ENCODE data around the gene FOXJ3. TPM values are rescaled to one million over a fixed set of nuclear protein-coding genes. Genes with fewer than 3 reads are reported as not detected.

FOXJ3 gene
- total and polyA plus RNA-seq, 2 of the 8 experiments (the other 6 are each of a cell fraction or from before 2014, with no cell fraction given): 48.6 to 51.9 TPM

DNA sequence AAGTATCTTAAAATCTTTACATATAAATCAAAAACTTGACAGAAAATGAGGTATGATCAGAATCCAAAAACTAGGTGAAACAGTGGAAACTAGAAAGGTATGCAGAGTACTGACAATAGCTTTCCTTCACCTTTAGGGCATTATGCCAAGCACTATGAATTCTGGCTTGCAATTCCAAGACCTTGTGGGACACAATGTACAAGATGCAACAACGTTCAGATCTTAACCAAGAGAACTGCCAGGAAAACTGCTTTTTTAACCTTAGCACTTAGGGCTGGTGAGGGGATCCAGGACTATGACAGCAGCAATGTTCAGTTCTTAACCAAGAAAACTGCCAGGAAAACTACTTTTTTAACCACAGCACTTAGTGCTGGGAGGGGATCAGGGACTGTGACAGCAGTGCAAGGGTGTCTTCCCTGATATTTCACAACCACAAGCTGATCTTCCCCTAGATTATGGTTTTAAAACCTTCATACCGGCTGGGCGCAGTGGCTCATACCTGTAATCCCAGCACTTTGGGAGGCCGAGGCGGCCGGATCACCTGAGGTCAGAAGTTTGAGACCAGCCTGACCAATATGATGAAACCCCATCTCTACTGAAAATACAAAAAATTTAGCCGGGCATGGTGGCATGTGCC, 22.3 kb downstream of the FOXJ3 start:
- Histone ChIP-seq H3K27ac (ENCODE audit: low read depth, low read length) (no peak overlapping the region), H3K79me2 (ENCODE audit: control insufficient read depth in 1 of 2, insufficient read depth in 2 of 2, low read length in 2 of 2) (peaks cover 16 to 92% of the 10 kb centered on the region in 2 experiments)
- TF ChIP-seq, protein P1, sequence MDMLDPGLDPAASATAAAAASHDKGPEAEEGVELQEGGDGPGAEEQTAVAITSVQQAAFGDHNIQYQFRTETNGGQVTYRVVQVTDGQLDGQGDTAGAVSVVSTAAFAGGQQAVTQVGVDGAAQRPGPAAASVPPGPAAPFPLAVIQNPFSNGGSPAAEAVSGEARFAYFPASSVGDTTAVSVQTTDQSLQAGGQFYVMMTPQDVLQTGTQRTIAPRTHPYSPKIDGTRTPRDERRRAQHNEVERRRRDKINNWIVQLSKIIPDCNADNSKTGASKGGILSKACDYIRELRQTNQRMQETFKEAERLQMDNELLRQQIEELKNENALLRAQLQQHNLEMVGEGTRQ (IDR thresholded peaks at IDR 0.05; ENCODE audit: low read length): no peak
- TF ChIP-seq GABPA (IDR thresholded peaks at IDR 0.05; ENCODE audit: borderline replicate concordance, insufficient read depth, low read length) (no peak), KDM5A (IDR thresholded peaks at IDR 0.05; ENCODE audit: low read length) (no peak), CHD2 (IDR thresholded peaks at IDR 0.05; ENCODE audit: low read length) (no peak), RAD21 (IDR thresholded peaks at IDR 0.05 in 1 of 2, conservative IDR thresholded peaks at IDR 0.05 in 1 of 2; ENCODE audit: low read depth in 2 of 2, low read length in 2 of 2) (no peak), TBP (IDR thresholded peaks at IDR 0.05; ENCODE audit: low read depth, low read length) (no peak), TCF12 (IDR thresholded peaks at IDR 0.05; ENCODE audit: low read depth, low read length) (no peak), JUN (IDR thresholded peaks at IDR 0.05; ENCODE audit: low read depth, low read length) (no peak), ASH2L (IDR thresholded peaks at IDR 0.05; ENCODE audit: low read length) (no peak), MAFK (IDR thresholded peaks at IDR 0.05; ENCODE audit: low read depth, low read length) (no peak), BCL11A (IDR thresholded peaks at IDR 0.05; ENCODE audit: low read depth in 2 of 2, low read length in 2 of 2) (no peak), EZH2 (IDR thresholded peaks at IDR 0.05; ENCODE audit: low read depth, low read length, severe bottlenecking) (no peak)

More for the DNA sequence above, 22.3 kb downstream of the FOXJ3 start:
- no peak for FAIRE-seq
- Histone ChIP-seq H3K9me3 (ENCODE audit: insufficient read depth in 2 of 2, low read depth in 1 of 2, low read length in 1 of 2) (no peaks in the 10 kb centered on the region), H2BK120ac (replicated peaks; ENCODE audit: low read depth, low read length) (no peak overlapping the region), H3K14ac (ENCODE audit: insufficient read length) (no peak overlapping the region), H2BK12ac (ENCODE audit: low read depth, low read length) (no peak overlapping the region), H3K4ac (replicated peaks; ENCODE audit: insufficient read length, low read depth, low read length) (no peak overlapping the region), H3K27me3 (replicated peaks in 1 of 4; ENCODE audit: control insufficient read depth in 3 of 4, extremely low read depth in 1 of 4, insufficient read depth in 3 of 4, low read length in 3 of 4) (no peaks in the 10 kb centered on the region), H2AK5ac (ENCODE audit: low read depth, low read length) (no peak overlapping the region), H3K4me1 (replicated peaks in 1 of 4; ENCODE audit: control insufficient read depth in 3 of 4, insufficient read depth in 4 of 4, low read length in 3 of 4) (no peaks in the 10 kb centered on the region; a peak in 2 of 7 replicates), H2AFZ (ENCODE audit: low read length) (no peak overlapping the region), H4K5ac (ENCODE audit: insufficient read length, low read depth, low read length) (no peak overlapping the region), H3K9ac (replicated peaks in 1 of 4; ENCODE audit: extremely low read depth in 1 of 4, low read depth in 3 of 4, low read length in 3 of 4) (no peak overlapping the region), H3K56ac (replicated peaks; ENCODE audit: insufficient read length, low read depth, low read length) (no peak overlapping the region), H3K36me3 (ENCODE audit: control insufficient read depth in 2 of 4, insufficient read depth in 4 of 4, low read length in 3 of 4) (no peaks in the 10 kb centered on the region), H4K8ac (ENCODE audit: extremely low read depth, insufficient read depth, low read length) (no peak overlapping the region), H2BK15ac (ENCODE audit: low read length) (no peak overlapping the region), H3K18ac (ENCODE audit: extremely low read depth, low read length) (no peak overlapping the region), H3K23ac (ENCODE audit: insufficient read length) (no peak overlapping the region), H3K4me3 (ENCODE audit: extremely low read depth in 1 of 4, insufficient read depth in 2 of 4, low read depth in 3 of 4, low read length in 4 of 4) (no peak overlapping the region), H4K91ac (replicated peaks; ENCODE audit: insufficient read length, low read length) (no peak overlapping the region), H3K4me2 (ENCODE audit: insufficient read depth in 1 of 2, low read depth in 2 of 2, low read length in 2 of 2) (no peak overlapping the region), H2BK20ac (ENCODE audit: low read length) (no peak overlapping the region), H3K79me1 (ENCODE audit: low read depth, low read length) (peaks cover 10% of the 10 kb centered on the region), H3K23me2 (ENCODE audit: low read depth, low read length) (no peaks in the 10 kb centered on the region), H4K20me1 (replicated peaks in 1 of 2; ENCODE audit: control insufficient read depth in 1 of 2, insufficient read depth in 2 of 2, low read length in 2 of 2) (peaks cover 18 to 22% of the 10 kb centered on the region in 2 experiments), H2BK5ac (ENCODE audit: low read depth, low read length) (no peak overlapping the region)
- 68% methylated on average over 7 of the region's 7 CpGs; no CpG with 5 or more reads in 1 of the 2 experiments for WGBS, 2 experiments (ENCODE audit: extremely low coverage in 1 of 2, insufficient coverage in 1 of 2, insufficient read length in 1 of 2, insufficient replicate concordance in 2 of 2, low coverage in 1 of 2, low lambda C conversion rate in 2 of 2, missing lambda C conversion rate in 1 of 2)
- POLR2A ChIA-PET (ENCODE audit: partially characterized antibody): interaction anchor here (0.7 to 1.9 kb wide), 2 partner anchors 22 to 32 kb away, joined by 3 to 4 read pairs; partner anchors contain the start of gene FOXJ3
- CTCF ChIA-PET (ENCODE audit: partially characterized antibody): interaction anchor here (0.6 to 1.6 kb wide), 3 partner anchors 10 to 262 kb away, joined by 3 read pairs; no protein-coding TSS in a partner anchor
- no peak for DNase-seq (ENCODE audit: low read depth in 1 of 2, low spot score in 2 of 2)

Measured in H1 (cell line).